ENCODE results near the gene MOGAT2. TPM values are rescaled to one million over a fixed set of nuclear protein-coding genes. Genes with fewer than 3 reads are reported as not detected.
A peak's percentile ranks its signal among the peaks of the same experiment; 100 is the strongest.

Gene MOGAT2
- total and polyA plus RNA-seq, 2 of the 13 experiments (the other 11 are each of a cell fraction or from before 2014, with no cell fraction given), result 27.2 to 27.8 TPM

- TF ChIP-seq PRPF4 (IDR thresholded peaks at IDR 0.05; ENCODE audit: low read depth, low read length, poor library complexity, severe bottlenecking) (no peak), ZNF160 (CRISPR knock-in tag; IDR thresholded peaks at IDR 0.05) (peak; percentile 80), ZNF430 (CRISPR knock-in tag; IDR thresholded peaks at IDR 0.05) (peak; percentile 95), RNF2 (conservative IDR thresholded peaks at IDR 0.05; ENCODE audit: low read depth) (peak; percentile 88; the same call in 1 of the 2 replicates), ZNF350 (CRISPR knock-in tag; IDR thresholded peaks at IDR 0.05; ENCODE audit: borderline replicate concordance, low read depth) (no peak), ZNF121 (CRISPR knock-in tag; IDR thresholded peaks at IDR 0.05) (peak; percentile 21; the same call in 1 of the 2 replicates), MAFG (CRISPR knock-in tag; IDR thresholded peaks at IDR 0.05) (no peak), JUN (CRISPR knock-in tag; IDR thresholded peaks at IDR 0.05) (no peak), ZNF329 (CRISPR knock-in tag; IDR thresholded peaks at IDR 0.05; ENCODE audit: low read depth) (0 out of 2 replicates have a peak, but pooled peaks have one; percentile 56), HBP1 (CRISPR knock-in tag; IDR thresholded peaks at IDR 0.05; ENCODE audit: low read depth) (no peak), ZBTB8A (CRISPR knock-in tag; IDR thresholded peaks at IDR 0.05; ENCODE audit: borderline replicate concordance, low read depth) (peak; percentile 44; the same call in 1 of the 2 replicates), MYNN (CRISPR knock-in tag; IDR thresholded peaks at IDR 0.05; ENCODE audit: low read depth) (peak; percentile 15; the same call in 1 of the 2 replicates), MIER3 (CRISPR knock-in tag; IDR thresholded peaks at IDR 0.05; ENCODE audit: borderline replicate concordance) (0 out of 2 replicates have a peak, but pooled peaks have one; percentile 20), ZNF331 (CRISPR knock-in tag; IDR thresholded peaks at IDR 0.05) (peak; percentile 27; the same call in 1 of the 2 replicates), LBX2 (CRISPR knock-in tag; IDR thresholded peaks at IDR 0.05; ENCODE audit: borderline replicate concordance) (no peak), BCLAF1 (IDR thresholded peaks at IDR 0.05) (no peak), AHDC1 (CRISPR knock-in tag; IDR thresholded peaks at IDR 0.05; ENCODE audit: borderline replicate concordance) (peak; percentile 30; the same call in 1 of the 2 replicates), ZNF660 (CRISPR knock-in tag; IDR thresholded peaks at IDR 0.05; ENCODE audit: borderline replicate concordance, low read depth) (no peak)
Observed at GRCh38 chr11:75768112-75768908, 50.7 kb downstream of the MOGAT2 start, which contains the start of gene DGAT2 (continued).
